Bronchial epithelial cell (primary cell): ENCODE measurements around the gene CDC42BPA. TPM values are rescaled to one million over a fixed set of nuclear protein-coding genes. Genes with fewer than 3 reads are reported as not detected.
A peak's percentile ranks its signal among the peaks of the same experiment; 100 is the strongest.

Experiments
- DNase-seq: peaks from one replicate; pipeline ENCODE4 v3.0.0-alpha.2; 2010; ENCODE audit warnings: low read depth
- FAIRE-seq: peaks from 2 replicates; lab custom pipeline; 2011; peaks lifted over from hg19 to GRCh38; lab: Jason Lieb, UNC
- H3K27me3 ChIP-seq: 2 replicates; pipeline ENCODE4 v1.5.1; 2011; ENCODE audit warnings: low read length; ENCODE audit not compliant: control insufficient read depth, insufficient read depth
- H3K36me3 ChIP-seq: 2 replicates; pipeline ENCODE4 v1.5.1; 2011; ENCODE audit warnings: low read length; ENCODE audit not compliant: control insufficient read depth, insufficient read depth
- H3K4me3 ChIP-seq: 2 replicates; pipeline ENCODE4 v1.5.1; 2011; ENCODE audit warnings: mild to moderate bottlenecking, low read depth, low read length, control low read depth
- CTCF ChIP-seq: IDR thresholded peaks from 2 replicates; pipeline ENCODE4 v1.5.1; 2011; ENCODE audit warnings: mild to moderate bottlenecking, moderate library complexity, low read length, control low read depth, inconsistent platforms; ENCODE audit not compliant: insufficient read depth, severe bottlenecking
- total RNA-seq: library from RNA; depleted of rRNA; stranded (reverse); fragments of >200 nt; gene quantifications from 2 replicates; pipeline ENCODE4 v1.2.1, GENCODE V29; 2014

The CDC42BPA gene
- total RNA-seq, 1 donor from 2014 or later, result 25.8 TPM

- Histone ChIP-seq H3K36me3 (peaks cover 1% of the 10 kb centered on the region), H3K4me3 (no peak overlapping the region), H3K27me3 (no peaks in the 10 kb centered on the region)
- no peak for TF ChIP-seq CTCF
- no peak for FAIRE-seq
- DNase-seq, result no peak
Measured at GRCh38 chr1:227049253-227049652, 269.0 kb downstream of the CDC42BPA start.

- Histone ChIP-seq H3K27me3 (no peaks in the 10 kb centered on the region), H3K36me3 (no peaks in the 10 kb centered on the region), H3K4me3 (no peak overlapping the region)
- DNase-seq (peak; percentile 31), FAIRE-seq (no peak)
- TF ChIP-seq CTCF, result no peak
Measured at GRCh38 chr1:227043755-227044154, 274.5 kb downstream of the CDC42BPA start.

GRCh38 chr1:227042292-227042691 is 276.0 kb downstream of the CDC42BPA start:
- no peaks in the 10 kb centered on the region for H3K27me3 ChIP-seq
- FAIRE-seq (no peak), DNase-seq (no peak)
- no peaks in the 10 kb centered on the region for H3K36me3 ChIP-seq
- TF ChIP-seq CTCF, result no peak
- H3K4me3 ChIP-seq, result no peak overlapping the region

GRCh38 chr1:227038401-227038800 is 279.9 kb downstream of the CDC42BPA start:
- H3K27me3 ChIP-seq, result no peaks in the 10 kb centered on the region
- TF ChIP-seq CTCF, result no peak
- FAIRE-seq (no peak), DNase-seq (peak; percentile 20)
- H3K4me3 ChIP-seq, result no peak overlapping the region
- H3K36me3 ChIP-seq, result no peaks in the 10 kb centered on the region

- no peak for TF ChIP-seq CTCF
- Histone ChIP-seq H3K4me3 (no peak overlapping the region), H3K27me3 (no peaks in the 10 kb centered on the region), H3K36me3 (peaks cover 3% of the 10 kb centered on the region)
- FAIRE-seq, result no peak
- no peak for DNase-seq
Measured at GRCh38 chr1:227037121-227037520, 281.2 kb downstream of the CDC42BPA start.

- Histone ChIP-seq H3K27me3 (no peaks in the 10 kb centered on the region), H3K4me3 (no peak overlapping the region), H3K36me3 (peaks cover 3% of the 10 kb centered on the region)
- FAIRE-seq (no peak), DNase-seq (no peak)
- no peak for TF ChIP-seq CTCF
Measured at GRCh38 chr1:227035316-227035715, 283.0 kb downstream of the CDC42BPA start.
